ENCODE data around the gene KATNAL2.

Gene KATNAL2

GRCh38 chr18:46891742-46892214 lies 25.6 kb upstream of the KATNAL2 start:
- no peak for TF ChIP-seq CTCF (IDR thresholded peaks at IDR 0.05; ENCODE audit: low read depth, low read length, missing control alignments)
- no peak for DNase-seq (ENCODE audit: extremely low read depth, low read depth)
- H3K4me3 ChIP-seq (replicated peaks; ENCODE audit: low read depth, low read length): no peak overlapping the region

GRCh38 chr18:46892842-46893241 lies 24.6 kb upstream of the KATNAL2 start:
- no peak for DNase-seq (ENCODE audit: extremely low read depth, low read depth)
- no peak overlapping the region for H3K4me3 ChIP-seq (replicated peaks; ENCODE audit: low read depth, low read length)
- TF ChIP-seq CTCF (IDR thresholded peaks at IDR 0.05; ENCODE audit: low read depth, low read length, missing control alignments): no peak

GRCh38 chr18:46893360-46893759 lies 24.0 kb upstream of the KATNAL2 start:
- no peak for TF ChIP-seq CTCF (IDR thresholded peaks at IDR 0.05; ENCODE audit: low read depth, low read length, missing control alignments)
- DNase-seq (ENCODE audit: extremely low read depth, low read depth): no peak

GRCh38 chr18:46894124-46894523 lies 23.3 kb upstream of the KATNAL2 start:
- H3K4me3 ChIP-seq (replicated peaks; ENCODE audit: low read depth, low read length): no peak overlapping the region
- TF ChIP-seq CTCF (IDR thresholded peaks at IDR 0.05; ENCODE audit: low read depth, low read length, missing control alignments): no peak
- no peak for DNase-seq (ENCODE audit: extremely low read depth, low read depth)

More at GRCh38 chr18:46893360-46893759, 24.0 kb upstream of the KATNAL2 start:
- H3K4me3 ChIP-seq (replicated peaks; ENCODE audit: low read depth, low read length): no peak overlapping the region

- TF ChIP-seq CTCF (IDR thresholded peaks at IDR 0.05; ENCODE audit: low read depth, low read length, missing control alignments): no peak
- DNase-seq (ENCODE audit: extremely low read depth, low read depth): no peak
- no peak overlapping the region for H3K4me3 ChIP-seq (replicated peaks; ENCODE audit: low read depth, low read length)
Measured at GRCh38 chr18:46899274-46899948, 18.0 kb upstream of the KATNAL2 start.

- no peak for TF ChIP-seq CTCF (IDR thresholded peaks at IDR 0.05; ENCODE audit: low read depth, low read length, missing control alignments)
- H3K4me3 ChIP-seq (replicated peaks; ENCODE audit: low read depth, low read length): no peak overlapping the region
- no peak for DNase-seq (ENCODE audit: extremely low read depth, low read depth)
Measured at GRCh38 chr18:46903406-46903805, 14.0 kb upstream of the KATNAL2 start.

- DNase-seq (ENCODE audit: extremely low read depth, low read depth): no peak
- no peak for TF ChIP-seq CTCF (IDR thresholded peaks at IDR 0.05; ENCODE audit: low read depth, low read length, missing control alignments)
- H3K4me3 ChIP-seq (replicated peaks; ENCODE audit: low read depth, low read length): no peak overlapping the region
Measured at GRCh38 chr18:46909497-46909896, 7.9 kb upstream of the KATNAL2 start.

Measured in HFF-Myc (cell line).